A204.1 (cell line): ENCODE results near the gene SUOX.
"Not testable (repeated sequence)": the region's sequence is repeated elsewhere in the genome, so short reads cannot be mapped to it uniquely, and the experiment has no call there.

Experiments used
- FAIRE-seq: peaks from 2 replicates; lab custom pipeline; 2012; peaks lifted over from hg19 to GRCh38; lab: Jason Lieb, UNC

Gene SUOX

GRCh38 chr12:55996715-55997534, at the start of gene SUOX:
SUOX (plus strand) TSS chr12:55997276; CDS start chr12:56002222, 4,946 bp downstream.
- FAIRE-seq, result peak; percentile 97

GRCh38 chr12:55955344-55955743, 41.7 kb upstream of the SUOX start:
- FAIRE-seq, result no peak

DNA sequence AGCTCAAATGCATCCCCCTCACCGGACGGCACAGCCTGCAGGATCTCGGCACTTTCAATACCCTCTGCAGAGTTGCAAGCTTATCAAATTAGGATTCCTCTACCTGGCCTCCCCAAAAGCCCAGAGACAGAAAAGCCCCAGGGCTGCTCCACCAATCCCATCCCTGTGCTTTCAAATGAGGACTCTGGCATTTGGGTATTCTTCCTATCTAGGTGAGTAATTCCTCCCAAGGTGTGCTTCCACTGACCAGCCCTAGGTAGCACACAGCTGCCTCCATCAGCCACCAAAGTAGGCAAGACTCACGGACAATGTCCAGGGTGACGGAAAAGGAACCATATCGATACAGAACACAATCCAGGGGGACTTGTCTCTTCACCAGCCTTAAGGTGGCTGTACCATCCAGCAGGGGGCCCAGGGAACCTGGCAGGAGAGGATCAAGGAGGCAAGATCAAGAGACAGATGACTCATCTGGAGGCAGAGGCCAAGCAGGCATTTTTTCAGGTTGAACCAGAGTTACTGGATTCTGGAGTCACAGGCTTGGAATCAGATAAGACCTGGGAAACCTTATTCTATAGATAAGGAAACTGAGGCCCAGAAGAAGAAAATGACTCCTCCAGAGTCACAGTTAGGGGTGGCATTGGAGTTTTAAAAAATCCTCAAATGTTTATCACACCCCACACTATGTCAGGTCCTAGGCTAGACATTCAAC, 41.1 kb upstream of the SUOX start:
- no peak for FAIRE-seq

DNA sequence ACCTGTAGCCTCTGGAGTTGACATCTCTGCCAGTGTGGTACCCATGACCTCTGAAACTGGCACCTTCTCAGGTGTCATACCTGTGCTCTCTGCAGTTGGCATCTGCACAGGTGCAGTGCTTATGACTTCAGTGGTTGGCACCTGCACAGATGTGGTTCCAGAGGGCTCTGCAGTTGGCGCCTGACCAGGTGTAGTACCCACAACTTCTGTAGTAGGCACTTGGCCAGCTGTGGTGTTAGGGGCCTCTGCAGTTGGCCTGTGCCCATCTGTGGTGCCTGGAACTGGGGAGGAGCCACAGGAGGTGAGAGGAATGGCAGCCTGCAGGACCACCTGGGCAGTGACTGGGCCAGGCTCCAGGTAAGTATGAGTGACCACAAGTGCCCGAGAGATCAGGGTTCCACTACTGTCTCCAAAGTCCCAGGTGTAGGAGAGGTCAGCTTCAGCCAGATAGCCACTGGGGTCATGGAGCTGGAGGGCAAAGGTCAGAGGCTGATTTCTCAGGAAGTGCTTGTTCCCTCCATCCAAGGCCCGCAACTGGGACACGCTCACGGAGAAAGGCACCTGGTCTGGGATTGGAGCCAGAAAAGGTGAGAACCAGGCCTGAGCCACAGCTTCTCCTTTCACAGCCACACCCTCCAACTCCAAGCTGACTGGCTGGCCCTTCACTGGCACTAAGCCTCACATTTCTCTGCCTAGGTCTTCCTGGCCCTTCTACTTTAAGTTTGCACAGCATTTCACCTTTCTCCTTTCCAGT, 39.8 kb upstream of the SUOX start:
- FAIRE-seq, result no peak

GRCh38 chr12:55963760-55964159, 33.3 kb upstream of the SUOX start:
- no peak for FAIRE-seq

GRCh38 chr12:55965240-55965639, 31.8 kb upstream of the SUOX start:
- no peak for FAIRE-seq

DNA sequence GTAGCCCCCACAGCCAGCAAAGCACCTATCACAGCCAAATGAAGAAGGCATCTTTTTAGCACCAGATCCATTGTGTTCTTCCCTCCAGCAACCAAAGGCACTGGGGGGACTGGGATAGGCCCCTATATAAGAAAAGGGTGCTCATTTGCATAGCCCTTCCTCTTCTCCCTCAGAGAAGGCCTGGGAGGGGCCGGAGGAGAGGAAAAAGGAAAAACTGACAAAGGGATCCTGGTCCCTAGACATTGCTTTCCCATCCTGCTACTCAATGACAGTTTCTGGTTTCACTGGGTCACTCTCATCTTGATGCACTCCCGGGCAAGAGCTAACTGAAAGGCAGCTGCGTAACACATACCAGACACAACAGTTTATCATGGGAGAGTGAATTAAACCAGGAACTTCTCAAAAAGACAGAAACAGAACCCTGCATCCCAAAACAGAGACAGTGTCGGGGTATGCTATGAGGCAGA, 31.1 kb upstream of the SUOX start, which contains the start of gene PMEL:
Gene PMEL (minus strand): TSS at position 102 of the 467 bp plus-strand sequence. CDS start 31 bp downstream, at position 71.
- FAIRE-seq, result no peak

DNA sequence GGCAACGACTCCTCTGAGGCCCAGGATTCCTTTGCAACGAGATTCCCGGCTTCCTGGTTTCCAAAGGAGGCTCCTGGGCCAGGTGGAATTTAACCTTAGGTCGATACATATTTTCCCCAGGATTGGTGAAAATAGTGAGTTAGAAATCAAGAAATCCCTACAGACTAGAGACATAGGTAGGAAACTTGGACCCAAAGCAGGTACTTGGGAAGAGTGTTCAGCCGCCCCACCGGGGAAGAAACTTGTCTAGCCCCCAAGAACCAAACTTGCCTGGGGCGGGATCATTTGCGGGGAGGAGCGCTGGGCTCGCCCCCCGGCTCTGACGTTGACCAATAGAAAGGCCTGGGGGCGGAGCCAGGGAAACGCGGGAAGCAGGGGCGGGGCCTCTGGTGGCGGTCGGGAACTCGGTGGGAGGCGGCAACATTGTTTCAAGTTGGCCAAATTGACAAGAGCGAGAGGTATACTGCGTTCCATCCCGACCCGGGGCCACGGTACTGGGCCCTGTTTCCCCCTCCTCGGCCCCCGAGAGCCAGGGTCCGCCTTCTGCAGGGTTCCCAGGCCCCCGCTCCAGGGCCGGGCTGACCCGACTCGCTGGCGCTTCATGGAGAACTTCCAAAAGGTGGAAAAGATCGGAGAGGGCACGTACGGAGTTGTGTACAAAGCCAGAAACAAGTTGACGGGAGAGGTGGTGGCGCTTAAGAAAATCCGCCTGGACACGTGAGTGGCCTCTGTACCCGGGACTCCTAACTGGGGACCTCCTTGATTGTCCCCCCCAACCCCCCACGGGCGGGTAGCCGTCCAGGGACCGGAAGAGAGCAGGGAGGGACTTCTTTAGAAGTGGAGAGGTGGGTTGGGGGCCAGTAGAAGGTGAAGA, 30.4 kb upstream of the SUOX start, which contains the start of gene CDK2:
Gene CDK2 (plus strand): TSS at position 423 of the 874 bp plus-strand sequence. CDS start 179 bp downstream, at position 602.
- FAIRE-seq, result no peak

GRCh38 chr12:55969356-55969755, 27.7 kb upstream of the SUOX start:
- FAIRE-seq, result no peak

GRCh38 chr12:55970775-55971174, 26.3 kb upstream of the SUOX start:
- FAIRE-seq, result no peak

DNA sequence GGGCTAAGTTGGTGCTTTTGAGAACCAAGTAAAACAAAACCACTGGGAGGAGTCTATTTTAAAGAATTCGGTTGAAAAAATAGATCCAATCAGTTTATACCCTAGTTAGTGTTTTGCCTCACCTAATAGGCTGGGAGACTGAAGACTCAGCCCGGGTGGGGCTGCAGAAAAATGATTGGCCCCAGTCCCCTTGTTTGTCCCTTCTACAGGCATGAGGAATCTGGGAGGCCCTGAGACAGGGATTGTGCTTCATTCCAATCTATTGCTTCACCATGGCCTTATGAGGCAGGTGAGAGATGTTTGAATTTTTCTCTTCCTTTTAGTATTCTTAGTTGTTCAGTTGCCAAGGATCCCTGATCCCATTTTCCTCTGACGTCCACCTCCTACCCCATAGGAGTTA, 25.0 kb upstream of the SUOX start:
- no peak for FAIRE-seq

GRCh38 chr12:55972456-55972855, 24.6 kb upstream of the SUOX start:
- no peak for FAIRE-seq

- no peak for FAIRE-seq
Measured at GRCh38 chr12:55972911-55973598, 24.0 kb upstream of the SUOX start.

DNA sequence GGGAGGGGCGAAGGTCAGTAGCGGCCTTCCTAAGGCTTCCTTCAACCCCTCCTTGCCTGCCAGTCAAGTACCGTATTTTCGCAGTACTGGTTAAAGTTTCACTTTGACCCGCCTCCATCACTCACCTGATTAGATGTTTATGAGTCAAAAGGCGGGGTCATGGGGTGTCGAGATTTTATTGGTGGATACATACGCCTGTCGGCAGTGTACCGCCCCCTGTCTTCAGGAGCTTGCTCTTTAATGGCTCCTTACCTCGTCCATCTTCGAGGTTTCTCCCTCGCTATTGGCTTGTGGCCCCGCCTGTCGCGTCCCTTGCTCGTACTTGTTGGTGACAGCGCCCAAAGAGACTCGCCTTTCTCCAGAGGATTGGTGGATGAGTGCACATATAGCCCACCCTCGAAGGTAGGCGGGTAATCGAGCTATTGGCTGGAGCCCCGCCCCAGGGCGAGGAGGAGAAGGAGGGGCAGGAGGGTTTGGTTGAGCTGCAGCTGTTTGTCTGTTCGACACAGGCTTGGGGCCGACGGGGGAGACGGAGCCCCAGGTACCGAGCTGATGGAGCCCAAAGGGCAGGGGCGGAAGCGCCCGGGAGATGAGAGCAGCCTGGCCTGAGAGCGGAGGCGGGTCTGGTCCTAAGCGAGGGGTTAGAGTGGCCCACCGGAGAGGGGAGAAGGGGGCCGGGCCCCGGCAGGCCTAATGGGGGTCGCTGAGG, 23.3 kb upstream of the SUOX start, which contains the start of gene RAB5B:
Gene RAB5B (plus strand): TSS at position 480 of the 709 bp plus-strand sequence. CDS start 12,883 bp downstream, outside the sequence.
- peak; percentile 99 for FAIRE-seq

- no peak for FAIRE-seq
Measured at GRCh38 chr12:55974308-55974730, 22.8 kb upstream of the SUOX start.

- FAIRE-seq, result no peak
Measured at GRCh38 chr12:55978393-55978792, 18.7 kb upstream of the SUOX start.

- no peak for FAIRE-seq
Measured at GRCh38 chr12:55979069-55979468, 18.0 kb upstream of the SUOX start.

GRCh38 chr12:55981882-55982281, 15.2 kb upstream of the SUOX start:
- FAIRE-seq, result not testable (repeated sequence)

DNA sequence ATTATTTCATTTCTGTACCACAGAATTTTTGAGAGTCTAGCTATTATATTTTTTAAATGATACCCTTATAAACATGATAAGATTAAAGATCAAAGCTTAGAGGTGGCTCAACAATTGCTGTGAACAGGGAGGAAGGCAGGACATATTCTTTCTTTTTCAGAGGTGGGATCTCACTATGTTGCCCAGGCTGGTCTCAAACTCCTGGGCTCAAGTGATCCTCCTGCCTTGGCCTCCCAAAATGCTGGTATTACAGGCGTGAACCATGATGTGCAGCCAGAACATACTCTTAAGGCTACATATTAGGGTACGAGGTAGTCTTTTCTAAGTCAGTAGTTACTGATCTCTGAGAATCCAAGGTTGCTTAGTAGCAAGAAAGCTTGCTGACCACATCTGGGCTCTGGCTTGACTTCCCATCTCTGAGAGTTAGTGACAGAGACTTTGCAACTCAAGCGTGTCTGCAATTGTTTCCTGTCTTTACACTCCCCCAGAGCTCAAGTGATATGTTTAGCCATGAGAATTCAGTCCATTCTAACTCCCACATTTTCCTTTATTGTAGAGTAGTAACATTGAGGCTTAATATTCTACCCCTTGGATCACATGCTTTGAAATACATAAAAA, 14.6 kb upstream of the SUOX start:
- FAIRE-seq, result no peak
